ENCODE data around the gene GMPPA.

The GMPPA gene

DNA sequence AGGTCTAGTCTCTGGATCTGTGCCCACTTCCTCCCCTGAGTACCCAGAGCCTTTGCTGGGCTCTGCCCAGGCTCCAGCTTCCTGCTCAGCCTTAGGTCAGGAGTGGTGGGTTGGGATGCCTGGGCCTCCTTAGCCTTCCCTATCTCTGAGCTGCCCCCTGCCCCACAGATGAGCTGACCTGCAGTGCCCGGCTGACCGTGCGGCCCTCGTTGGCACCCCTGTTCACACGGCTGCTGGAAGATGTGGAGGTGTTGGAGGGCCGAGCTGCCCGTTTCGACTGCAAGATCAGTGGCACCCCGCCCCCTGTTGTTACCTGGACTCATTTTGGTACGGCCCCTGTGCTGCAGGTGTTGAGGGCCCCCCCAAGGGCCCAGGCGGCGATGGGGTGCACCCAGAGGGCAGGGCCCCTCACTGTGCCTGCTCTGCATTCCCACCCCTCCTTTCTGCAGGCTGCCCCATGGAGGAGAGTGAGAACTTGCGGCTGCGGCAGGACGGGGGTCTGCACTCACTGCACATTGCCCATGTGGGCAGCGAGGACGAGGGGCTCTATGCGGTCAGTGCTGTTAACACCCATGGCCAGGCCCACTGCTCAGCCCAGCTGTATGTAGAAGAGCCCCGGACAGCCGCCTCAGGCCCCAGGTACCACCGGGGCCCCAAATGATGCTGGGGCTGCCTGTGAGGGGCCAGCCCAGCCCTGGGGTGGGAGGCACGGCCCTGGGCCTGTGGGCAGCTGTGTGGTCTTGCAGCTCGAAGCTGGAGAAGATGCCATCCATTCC, 30.1 kb upstream of the GMPPA start:
- no peak for DNase-seq

- DNase-seq, result no peak
These were observed 29.4 kb upstream of the GMPPA start for GRCh38 chr2:219469186-219469724.

DNA sequence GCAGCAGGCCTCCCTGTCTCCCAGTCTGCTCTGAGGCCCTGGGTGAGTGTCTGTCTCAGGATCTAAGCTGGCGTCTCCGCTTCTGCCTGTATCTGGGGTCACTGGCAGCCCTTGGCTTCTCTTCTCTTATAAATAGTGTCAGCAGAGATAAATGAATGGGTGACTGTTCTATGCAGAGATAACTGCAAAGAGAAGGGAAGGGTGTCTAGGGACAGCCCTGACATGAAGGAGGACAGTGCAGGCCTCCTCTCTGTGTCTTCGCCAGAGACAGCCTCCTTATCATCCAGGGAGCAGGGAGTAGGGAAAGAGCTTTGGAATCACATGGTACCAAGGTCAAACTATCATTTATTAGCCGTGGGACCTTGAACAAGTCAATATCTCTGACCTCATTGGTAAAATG, 28.3 kb upstream of the GMPPA start:
- DNase-seq, result no peak

- no peak for DNase-seq
These were observed 27.0 kb upstream of the GMPPA start for GRCh38 chr2:219471476-219472371.

DNA sequence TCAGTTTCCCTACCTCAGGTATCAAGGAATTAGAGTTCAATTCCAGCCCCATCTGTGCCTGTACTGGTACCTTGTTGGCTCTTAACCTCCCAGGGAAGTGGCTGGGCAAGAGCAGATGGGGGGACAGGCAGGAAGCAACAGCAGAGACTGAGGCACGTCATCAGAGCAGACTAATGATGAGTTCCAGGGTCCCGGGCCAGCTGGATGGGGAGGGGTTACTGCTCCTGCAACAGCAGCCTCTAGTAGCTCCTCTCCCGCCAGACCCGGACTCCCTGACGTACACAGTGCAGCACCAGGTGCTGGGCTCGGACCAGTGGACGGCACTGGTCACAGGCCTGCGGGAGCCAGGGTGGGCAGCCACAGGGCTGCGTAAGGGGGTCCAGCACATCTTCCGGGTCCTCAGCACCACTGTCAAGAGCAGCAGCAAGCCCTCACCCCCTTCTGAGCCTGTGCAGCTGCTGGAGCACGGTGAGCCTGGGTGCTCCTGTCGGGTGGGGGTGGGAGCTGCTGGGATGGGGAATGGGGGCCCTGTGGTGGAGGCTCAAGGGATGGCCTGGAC, 26.0 kb upstream of the GMPPA start:
- no peak for DNase-seq

DNA sequence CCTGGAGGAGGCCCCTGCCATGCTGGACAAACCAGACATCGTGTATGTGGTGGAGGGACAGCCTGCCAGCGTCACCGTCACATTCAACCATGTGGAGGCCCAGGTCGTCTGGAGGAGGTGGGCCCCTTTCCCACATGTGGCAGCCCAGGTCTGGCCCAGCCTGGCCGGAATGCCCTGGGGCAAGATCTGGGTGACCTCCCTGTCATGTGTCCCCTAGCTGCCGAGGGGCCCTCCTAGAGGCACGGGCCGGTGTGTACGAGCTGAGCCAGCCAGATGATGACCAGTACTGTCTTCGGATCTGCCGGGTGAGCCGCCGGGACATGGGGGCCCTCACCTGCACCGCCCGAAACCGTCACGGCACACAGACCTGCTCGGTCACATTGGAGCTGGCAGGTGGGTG, 25.2 kb upstream of the GMPPA start:
- DNase-seq, result no peak

- DNase-seq, result no peak
These were observed 24.2 kb upstream of the GMPPA start for GRCh38 chr2:219474285-219475060.

GRCh38 chr2:219475278-219475677, 23.4 kb upstream of the GMPPA start:
- no peak for DNase-seq

DNA sequence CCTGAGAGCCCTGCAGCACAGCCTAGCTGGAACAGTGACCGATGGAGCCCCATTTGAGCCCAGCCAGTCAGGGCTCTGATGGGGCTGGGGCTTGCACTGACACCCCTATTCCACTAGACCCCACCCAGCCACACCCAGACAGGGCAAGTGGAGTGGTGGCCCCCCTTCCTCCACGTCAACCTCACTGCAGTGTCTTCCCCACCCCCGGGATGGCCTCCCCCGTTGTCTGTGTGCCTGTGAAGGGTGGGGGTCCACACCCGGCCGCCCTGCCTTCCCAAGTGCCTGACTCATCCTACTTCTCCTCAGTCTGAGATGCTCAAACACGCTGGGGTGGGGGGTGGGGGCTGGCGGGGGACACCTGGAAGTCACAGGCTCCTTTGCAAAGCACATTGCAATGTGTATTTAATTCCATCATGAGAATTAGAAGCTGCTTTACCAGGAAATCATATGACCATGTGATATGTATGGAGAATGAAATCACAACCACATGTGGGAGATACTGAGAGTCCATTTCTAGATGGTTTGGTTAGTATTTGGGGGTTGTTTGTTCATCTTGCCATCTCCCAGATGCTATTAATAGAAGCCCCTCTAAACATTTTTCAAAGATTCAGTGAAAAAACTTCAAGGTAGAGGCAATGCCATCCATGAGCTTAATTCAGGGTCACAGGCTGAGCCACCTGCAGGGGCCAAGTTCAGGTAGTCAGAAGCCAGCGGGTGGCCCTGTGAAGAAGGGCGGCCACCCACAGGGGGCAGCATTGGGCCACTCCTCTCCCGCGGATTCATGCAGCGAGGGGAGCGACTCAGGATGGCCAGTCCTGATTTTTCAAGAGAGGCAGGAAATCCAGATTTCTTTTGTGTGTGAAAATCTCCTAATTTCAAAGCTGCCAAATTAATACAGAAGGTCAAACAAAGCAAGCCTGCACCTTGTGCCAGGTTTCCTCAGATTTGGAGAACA, 22.7 kb upstream of the GMPPA start:
- peak; percentile 13 for DNase-seq

DNA sequence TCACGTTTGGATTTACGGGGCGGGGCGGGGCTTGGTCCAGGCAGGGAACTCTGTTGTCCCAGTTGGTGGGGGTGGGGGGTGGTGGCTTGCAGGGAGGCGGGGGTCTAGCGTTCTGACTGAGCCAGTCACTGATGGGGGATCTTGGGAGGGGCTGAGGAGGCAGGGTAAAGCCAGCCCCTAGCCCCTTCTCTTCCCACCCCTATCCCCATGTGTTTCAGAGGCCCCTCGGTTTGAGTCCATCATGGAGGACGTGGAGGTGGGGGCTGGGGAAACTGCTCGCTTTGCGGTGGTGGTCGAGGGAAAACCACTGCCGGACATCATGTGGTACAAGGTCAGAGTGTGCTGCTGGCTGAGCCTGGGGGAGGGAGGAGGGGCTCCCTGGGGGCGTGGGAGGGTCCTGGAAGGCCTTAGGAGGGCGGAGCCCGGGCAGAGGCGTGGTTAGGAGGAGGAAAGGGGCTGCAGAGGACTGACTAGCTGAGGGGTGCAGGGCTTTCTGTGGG, 22.0 kb upstream of the GMPPA start:
- no peak for DNase-seq

- DNase-seq, result no peak
These were observed 21.5 kb upstream of the GMPPA start for GRCh38 chr2:219477179-219477578.

- no peak for DNase-seq
These were observed 20.9 kb upstream of the GMPPA start for GRCh38 chr2:219477815-219478214.

- no peak for DNase-seq
These were observed 19.8 kb upstream of the GMPPA start for GRCh38 chr2:219478916-219479315.

DNA sequence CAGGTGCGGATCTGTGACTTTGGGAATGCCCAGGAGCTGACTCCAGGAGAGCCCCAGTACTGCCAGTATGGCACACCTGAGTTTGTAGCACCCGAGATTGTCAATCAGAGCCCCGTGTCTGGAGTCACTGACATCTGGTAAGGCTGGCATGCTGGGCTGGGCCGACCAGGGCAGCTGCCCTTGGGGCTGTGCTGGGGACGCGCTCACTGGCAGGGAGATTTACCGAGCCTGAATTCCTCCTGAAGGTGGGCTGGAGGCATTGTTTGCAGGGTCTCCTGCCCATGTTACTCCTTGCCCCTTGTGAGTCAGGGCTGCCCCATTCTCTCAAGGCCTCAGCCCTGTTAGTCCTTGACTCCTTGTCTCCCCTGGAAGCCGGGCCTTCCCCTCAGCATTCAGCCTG, 18.7 kb upstream of the GMPPA start:
- DNase-seq, result no peak

- DNase-seq, result no peak
These were observed 15.9 kb upstream of the GMPPA start for GRCh38 chr2:219482674-219483405.

DNA sequence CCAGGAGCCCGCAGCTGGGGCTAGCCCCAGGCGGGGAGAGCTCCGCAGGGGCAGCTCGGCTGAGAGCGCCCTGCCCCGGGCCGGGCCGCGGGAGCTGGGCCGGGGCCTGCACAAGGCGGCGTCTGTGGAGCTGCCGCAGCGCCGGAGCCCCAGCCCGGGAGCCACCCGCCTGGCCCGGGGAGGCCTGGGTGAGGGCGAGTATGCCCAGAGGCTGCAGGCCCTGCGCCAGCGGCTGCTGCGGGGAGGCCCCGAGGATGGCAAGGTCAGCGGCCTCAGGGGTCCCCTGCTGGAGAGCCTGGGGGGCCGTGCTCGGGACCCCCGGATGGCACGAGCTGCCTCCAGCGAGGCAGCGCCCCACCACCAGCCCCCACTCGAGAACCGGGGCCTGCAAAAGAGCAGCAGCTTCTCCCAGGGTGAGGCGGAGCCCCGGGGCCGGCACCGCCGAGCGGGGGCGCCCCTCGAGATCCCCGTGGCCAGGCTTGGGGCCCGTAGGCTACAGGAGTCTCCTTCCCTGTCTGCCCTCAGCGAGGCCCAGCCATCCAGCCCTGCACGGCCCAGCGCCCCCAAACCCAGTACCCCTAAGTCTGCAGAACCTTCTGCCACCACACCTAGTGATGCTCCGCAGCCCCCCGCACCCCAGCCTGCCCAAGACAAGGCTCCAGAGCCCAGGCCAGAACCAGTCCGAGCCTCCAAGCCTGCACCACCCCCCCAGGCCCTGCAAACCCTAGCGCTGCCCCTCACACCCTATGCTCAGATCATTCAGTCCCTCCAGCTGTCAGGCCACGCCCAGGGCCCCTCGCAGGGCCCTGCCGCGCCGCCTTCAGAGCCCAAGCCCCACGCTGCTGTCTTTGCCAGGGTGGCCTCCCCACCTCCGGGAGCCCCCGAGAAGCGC, 15.0 kb upstream of the GMPPA start:
- DNase-seq, result no peak

GRCh38 chr2:219484343-219485200, 14.1 kb upstream of the GMPPA start:
- DNase-seq, result no peak

GRCh38 chr2:219485201-219485580, 13.5 kb upstream of the GMPPA start:
- no peak for DNase-seq
